HG02623 (cell line): Measurements from ENCODE around the gene CTDP1.
"Not testable (repeated sequence)": the region's sequence is repeated elsewhere in the genome, so short reads cannot be mapped to it uniquely, and the experiment has no call there.

Experiments
- ATAC-seq: cut with Tn5 transposase; IDR thresholded peaks from one replicate; pipeline ENCODE4 v1.9.1; 2021; ENCODE audit warnings: moderate library complexity; ENCODE audit not compliant: unreplicated experiment

Gene CTDP1

DNA sequence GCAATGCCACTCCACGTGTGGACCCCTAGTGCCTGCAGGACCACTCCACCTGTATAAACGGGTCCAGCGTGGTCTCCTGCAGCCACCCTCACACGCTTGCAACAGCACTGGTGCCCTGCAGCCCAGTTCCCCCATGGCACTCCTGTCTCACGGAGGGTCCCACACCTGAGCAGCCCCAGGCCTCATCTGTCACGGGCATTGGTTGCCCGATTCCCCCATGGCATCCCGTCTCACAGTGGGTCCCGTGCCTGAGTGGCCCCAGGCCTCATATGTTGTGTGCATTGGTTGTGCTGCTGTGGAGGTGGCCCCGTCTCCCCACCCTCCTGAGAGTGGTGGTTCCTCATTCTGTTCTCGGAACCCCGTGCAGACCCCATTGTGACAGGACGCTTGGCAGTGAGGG is 43.4 kb downstream of the CTDP1 start:
- no peak for ATAC-seq

DNA sequence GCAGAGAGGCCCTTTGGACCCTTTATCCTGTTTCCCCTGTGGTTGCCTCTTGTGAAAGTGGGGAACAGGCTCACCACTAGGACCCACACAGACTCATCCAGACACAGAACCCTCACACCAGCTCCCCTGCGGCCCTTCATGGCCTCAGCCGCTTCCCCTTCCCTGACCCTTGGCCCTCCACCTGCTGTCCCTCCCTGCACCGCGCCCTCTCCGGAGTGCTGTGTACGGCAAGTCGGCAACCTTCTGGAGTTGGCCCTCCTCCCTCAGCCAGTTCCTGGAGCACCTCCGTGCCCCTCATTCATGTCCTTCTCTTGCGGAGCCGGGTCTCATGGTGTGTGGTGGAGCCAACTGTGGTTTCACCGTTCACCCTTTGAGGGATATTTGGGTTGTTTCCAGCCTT is 44.0 kb downstream of the CTDP1 start:
- ATAC-seq: no peak

- no peak for ATAC-seq
Measured at GRCh38 chr18:79724299-79725080, 44.9 kb downstream of the CTDP1 start.

- ATAC-seq: no peak
Measured at GRCh38 chr18:79725486-79725885, 45.9 kb downstream of the CTDP1 start.

DNA sequence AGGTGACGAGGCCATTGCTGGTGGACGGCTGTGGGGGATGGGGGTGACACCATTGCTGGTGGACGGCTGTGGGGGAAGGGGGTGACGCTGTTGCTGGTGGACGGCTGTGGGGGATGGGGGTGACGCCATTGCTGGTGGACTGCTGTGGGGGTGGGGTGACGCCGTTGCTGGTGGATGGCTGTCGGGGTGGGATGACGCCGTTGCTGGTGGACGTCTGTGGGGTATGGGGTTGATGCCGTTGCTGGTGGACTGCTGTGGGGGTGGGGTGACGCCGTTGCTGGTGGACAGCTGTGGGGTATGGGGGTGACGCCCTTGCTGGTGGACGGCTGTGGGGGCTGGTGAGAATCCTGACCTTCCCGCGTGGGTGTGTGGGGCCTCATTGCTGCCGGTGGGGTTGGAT is 47.1 kb downstream of the CTDP1 start:
- ATAC-seq: no peak

DNA sequence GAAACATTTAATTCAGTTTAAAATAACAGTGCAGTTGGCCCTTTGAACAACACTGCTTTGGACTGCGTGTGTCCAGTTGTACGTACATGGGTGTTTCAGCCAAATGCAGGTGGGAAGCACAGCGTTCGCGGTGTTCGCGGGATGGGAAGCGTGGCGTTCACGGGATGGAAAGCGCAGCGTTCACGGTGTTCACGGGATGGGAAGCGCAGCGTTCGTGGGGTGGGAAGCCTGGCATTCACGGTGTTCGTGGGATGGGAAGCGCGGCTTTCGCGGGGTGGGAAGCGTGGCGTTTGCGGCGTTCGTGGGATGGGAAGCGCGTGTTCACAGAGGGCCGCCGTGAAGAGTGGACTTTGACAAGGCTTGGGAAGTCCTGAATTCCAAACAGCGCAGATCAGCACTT is 47.6 kb downstream of the CTDP1 start:
- ATAC-seq: no peak

- no peak for ATAC-seq
Measured at GRCh38 chr18:79728931-79729586, 49.5 kb downstream of the CTDP1 start.

DNA sequence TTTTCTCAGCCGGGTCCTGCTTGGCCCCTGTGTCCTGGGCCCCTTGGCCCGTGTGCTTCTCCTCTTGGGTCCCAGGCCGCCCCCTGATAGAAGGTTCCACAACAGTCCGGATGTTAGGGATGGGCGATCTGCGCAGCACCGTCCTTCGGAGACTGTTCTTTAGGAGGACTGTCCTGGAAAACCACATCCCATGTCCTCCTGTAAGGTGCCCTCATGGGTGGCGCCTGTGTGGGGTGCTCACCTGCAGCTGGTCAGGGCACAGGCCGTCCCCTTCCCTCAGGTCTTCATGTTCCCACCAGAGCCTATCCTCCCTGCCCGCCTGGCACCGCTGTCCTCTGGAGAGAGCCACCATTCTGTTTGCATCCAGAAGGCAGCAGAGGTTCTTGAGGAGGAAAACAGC is 50.0 kb downstream of the CTDP1 start:
- no peak for ATAC-seq

GRCh38 chr18:79730804-79731203 is 51.2 kb downstream of the CTDP1 start:
- no peak for ATAC-seq

DNA sequence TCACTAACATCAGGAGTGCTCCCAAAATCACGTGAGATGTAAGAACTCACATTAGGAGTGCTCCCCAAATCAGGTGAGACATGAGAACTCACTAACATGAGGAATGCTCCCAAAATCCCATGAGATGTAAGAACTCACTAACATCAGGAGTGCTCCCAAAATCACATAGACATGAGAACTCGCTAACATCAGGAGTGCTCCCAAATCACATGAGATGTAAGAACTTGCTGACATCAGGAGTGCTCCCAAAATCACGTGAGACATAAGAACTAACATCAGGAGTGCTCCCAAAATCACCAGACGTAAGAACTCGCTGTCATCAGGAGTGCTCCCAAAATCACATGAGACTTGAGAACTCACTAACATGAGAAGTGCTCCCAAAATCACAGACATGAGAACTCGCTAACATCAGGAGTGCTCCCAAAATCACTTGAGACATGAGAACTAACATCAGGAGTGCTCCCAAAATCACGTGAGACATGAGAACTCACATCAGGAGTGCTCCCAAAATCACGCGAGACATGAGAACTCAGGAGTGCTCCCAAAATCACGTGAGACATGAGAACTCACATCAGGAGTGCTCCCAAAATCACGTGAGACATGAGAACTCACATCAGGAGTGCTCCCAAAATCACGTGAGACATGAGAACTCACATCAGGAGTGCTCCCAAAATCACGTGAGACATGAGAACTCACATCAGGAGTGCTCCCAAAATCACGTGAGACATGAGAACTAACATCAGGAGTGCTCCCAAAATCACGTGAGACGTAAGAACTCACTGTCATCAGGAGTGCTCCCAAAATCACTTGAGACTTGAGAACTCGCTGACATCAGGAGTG is 52.5 kb downstream of the CTDP1 start:
- not testable (repeated sequence) for ATAC-seq

DNA sequence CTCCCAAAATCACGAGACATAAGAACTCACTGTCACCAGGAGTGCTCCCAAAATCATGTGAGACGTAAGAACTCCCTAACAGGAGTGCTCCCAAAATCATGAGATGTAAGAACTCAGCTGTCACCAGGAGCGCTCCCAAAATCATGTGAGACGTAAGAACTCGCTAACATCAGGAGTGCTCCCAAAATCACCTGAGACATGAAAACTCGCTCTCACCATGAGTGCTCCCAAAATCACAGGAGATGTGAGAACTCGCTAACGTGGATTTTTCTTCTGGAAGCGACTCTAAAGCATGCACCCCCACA is 53.1 kb downstream of the CTDP1 start:
- ATAC-seq: no peak

GRCh38 chr18:79733135-79733701 is 53.6 kb downstream of the CTDP1 start:
- no peak for ATAC-seq

DNA sequence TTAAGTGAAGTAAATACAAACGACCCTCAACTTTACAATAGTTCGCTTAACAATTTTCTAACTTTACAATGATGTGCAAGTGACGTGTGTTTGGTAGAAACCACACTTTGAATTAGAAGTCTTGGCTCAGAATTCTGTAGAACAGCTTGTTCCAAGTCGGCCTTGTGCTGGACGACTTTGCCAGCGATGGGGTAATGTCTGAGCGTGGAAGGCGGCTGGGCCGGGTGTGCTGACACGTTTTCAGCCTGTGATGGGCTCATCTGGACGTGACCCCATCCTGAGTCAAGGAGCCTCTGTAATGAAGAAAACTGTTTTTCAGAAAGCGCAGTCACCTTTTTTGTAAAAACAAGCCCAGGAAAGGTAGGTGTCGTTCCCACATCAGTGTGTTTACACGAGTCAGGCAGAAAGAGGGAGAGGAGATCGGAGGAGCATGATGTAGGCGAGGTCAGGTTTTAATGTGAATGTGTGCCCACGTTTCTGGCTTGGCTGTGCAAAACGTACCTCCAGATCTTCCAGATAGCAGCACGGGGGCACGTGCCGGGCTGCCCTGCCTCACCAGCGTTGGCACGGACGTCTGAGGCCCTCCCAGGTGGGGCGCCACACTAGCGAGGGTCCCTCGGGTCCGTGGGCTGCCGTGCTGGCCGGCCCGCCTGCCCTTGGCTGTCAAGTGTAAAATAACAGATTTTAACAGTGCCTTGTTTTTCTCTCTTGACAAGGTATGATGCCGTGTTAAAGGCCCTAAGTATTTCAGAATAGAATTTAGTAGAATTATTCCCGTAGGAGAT is 54.6 kb downstream of the CTDP1 start:
- no peak for ATAC-seq

GRCh38 chr18:79735071-79735980 is 55.7 kb downstream of the CTDP1 start:
- no peak for ATAC-seq

DNA sequence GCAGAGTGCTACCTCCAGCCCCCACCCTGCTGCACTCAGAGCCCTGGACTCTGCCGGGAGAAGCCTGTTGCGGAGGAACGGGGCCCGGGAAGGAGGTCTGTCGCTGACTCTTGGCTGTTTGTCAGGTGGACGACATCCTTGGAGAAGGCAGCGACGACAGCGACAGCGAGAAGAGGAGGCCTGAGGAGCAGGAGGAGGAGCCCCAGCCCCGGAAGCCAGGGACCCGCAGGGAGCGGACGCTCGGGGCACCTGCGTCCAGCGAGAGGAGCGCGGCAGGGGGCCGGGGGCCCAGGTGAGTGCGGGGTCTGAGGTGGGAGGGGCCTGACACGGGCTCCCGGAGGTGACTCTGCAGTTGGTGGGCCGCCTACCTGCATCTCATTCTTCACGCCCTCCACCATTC is 56.6 kb downstream of the CTDP1 start:
- ATAC-seq: no peak

DNA sequence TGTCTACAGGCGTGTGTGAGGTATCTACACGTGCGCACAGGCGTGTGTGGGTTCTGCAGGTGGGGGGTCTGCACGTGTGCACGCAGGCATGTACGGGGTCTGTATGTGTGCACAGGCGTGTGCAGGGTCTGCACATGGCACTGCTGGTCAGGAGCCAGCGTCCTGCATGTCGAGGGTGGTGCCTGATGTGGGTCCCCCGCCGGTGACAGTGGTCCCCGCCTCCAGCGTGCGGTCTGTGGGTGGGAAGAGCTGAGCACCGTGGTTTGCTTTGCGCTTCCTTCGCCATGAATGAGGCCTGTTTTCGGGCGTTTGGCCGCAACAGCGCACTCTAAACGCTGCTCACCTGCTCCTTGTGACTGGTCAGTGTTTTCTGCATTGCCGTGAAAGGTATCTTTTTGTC is 57.2 kb downstream of the CTDP1 start:
- no peak for ATAC-seq

DNA sequence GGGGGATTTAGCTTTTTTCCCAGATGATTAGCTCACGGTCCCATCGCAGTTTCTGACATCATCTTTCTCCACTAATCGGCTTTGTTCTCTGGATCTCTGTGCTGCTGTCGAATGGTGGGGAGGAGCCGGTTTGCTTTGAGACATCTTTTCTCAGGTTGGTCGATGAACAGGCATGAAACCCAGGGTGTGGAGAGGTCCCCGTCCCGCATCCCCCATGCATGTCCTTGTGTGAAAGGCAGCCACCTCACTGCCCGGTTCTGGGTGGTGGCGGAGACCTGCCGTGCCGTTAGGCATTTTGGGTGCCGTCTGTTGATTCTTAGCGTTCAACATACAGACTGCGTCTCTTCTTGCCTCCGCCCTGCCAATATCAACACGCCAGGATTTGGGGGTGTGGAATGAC is 57.8 kb downstream of the CTDP1 start:
- ATAC-seq: no peak

DNA sequence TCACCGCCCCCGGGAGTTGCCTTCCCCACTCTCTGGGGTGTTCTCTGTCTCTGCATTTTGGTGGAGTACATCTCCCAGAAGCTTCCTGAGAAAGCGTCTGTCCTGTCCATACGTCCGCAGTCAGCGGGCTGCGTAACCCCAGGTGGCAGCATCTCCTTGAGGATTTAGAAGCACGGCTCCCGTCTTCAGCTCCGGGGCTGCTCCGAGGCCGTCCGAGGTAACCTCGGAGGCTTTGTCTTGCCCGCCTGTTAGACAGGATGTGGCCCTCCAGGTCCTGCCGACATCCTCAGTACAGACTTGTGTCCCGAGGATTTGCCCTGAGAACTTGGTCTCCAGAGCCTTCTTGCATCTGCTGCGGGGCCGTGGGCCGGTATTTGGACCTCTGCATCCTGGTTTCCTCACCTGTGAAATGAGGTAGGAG is 58.4 kb downstream of the CTDP1 start:
- ATAC-seq: no peak

GRCh38 chr18:79738581-79739439 is 59.2 kb downstream of the CTDP1 start:
- ATAC-seq: no peak
